Mesothelial cell of epicardium (in vitro differentiated cells): ENCODE results near the gene TGM2. TPM values are rescaled to one million over a fixed set of nuclear protein-coding genes. Genes with fewer than 3 reads are reported as not detected.

Source experiments
- DNase-seq, 2 experiments: peaks; one replicate each; pipeline ENCODE4 v3.0.0; 2021; ENCODE audit warnings: low spot score in 2 of 2; ENCODE audit not compliant: unreplicated experiment in 2 of 2
- H3K27ac Mint-ChIP-seq: 2 replicates; pipeline ENCODE4 v1.8.0; 2021; ENCODE audit warnings: mixed read lengths
- H3K27me3 Mint-ChIP-seq: 2 replicates; pipeline ENCODE4 v1.8.0; 2021; ENCODE audit warnings: low read depth, mixed read lengths
- H3K36me3 Mint-ChIP-seq: 2 replicates; pipeline ENCODE4 v1.8.0; 2021; ENCODE audit warnings: mixed read lengths
- H3K4me1 Mint-ChIP-seq: 2 replicates; pipeline ENCODE4 v1.8.0; 2021; ENCODE audit warnings: mixed read lengths
- H3K4me3 Mint-ChIP-seq: 2 replicates; pipeline ENCODE4 v1.8.0; 2021; ENCODE audit warnings: mild to moderate bottlenecking, moderate library complexity, mixed read lengths
- H3K9me3 Mint-ChIP-seq: 2 replicates; pipeline ENCODE4 v1.8.0; 2021; ENCODE audit warnings: mixed read lengths
- total RNA-seq: library from RNA; stranded (reverse); gene quantifications from 3 replicates; pipeline ENCODE4 v1.2.1, GENCODE V29; 2021
- TF ChIP-seq, protein P1 (sequence below): fragments of 200-600 bp; sonication (generic); IDR thresholded peaks from one replicate; pipeline ENCODE4 v1.5.0; 2021; ENCODE audit warnings: antibody characterized with exemption; ENCODE audit not compliant: unreplicated experiment

The TGM2 gene
- total RNA-seq, 1 donor from 2014 or later = 35.7 TPM

DNA sequence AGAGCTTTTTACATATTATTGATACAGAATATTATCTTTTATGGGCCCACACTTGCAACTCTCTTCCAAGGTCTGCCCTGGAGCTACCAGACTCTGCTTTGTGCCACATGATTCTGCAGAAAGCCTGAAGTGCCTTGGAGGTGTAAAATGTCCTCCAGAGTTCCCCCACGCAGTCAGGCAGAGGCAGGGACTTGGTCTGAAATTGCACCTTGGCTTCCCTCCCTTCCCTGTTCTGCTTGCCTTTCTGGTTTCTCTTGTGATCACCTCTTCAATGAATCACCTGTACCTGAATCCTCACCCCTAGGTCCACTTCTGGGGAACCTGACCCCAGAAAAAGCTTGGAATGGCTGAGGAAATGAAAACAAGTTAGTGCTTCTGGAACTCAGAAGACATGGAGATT, 43.0 kb upstream of the TGM2 start:
- Mint-ChIP-seq H3K4me1 (no peaks in the 10 kb centered on the region), H3K4me3 (no peak overlapping the region), H3K9me3 (peaks cover 7% of the 10 kb centered on the region), H3K36me3 (no peaks in the 10 kb centered on the region), H3K27ac (no peak overlapping the region), H3K27me3 (no peaks in the 10 kb centered on the region)
- no peak for DNase-seq
- TF ChIP-seq, protein P1, sequence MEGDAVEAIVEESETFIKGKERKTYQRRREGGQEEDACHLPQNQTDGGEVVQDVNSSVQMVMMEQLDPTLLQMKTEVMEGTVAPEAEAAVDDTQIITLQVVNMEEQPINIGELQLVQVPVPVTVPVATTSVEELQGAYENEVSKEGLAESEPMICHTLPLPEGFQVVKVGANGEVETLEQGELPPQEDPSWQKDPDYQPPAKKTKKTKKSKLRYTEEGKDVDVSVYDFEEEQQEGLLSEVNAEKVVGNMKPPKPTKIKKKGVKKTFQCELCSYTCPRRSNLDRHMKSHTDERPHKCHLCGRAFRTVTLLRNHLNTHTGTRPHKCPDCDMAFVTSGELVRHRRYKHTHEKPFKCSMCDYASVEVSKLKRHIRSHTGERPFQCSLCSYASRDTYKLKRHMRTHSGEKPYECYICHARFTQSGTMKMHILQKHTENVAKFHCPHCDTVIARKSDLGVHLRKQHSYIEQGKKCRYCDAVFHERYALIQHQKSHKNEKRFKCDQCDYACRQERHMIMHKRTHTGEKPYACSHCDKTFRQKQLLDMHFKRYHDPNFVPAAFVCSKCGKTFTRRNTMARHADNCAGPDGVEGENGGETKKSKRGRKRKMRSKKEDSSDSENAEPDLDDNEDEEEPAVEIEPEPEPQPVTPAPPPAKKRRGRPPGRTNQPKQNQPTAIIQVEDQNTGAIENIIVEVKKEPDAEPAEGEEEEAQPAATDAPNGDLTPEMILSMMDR = no peak

DNA sequence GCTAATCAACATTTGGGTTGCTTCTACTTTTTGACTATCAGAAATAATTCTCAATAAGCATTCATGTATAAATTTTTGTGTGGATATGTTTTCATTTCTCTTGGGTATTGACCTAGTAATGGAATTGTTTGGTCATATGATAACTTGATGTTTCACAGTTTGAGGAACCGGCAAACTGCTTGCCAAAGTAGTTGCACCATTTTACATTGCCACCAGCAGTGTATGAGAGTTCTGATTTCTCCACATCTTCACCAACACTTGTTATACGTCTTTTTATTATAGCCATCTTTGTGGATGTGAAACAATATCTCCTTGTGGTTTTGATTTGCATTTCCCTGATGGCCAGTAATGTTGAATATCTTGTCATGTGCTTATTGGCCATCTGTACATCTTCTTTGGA, 42.6 kb upstream of the TGM2 start:
- Mint-ChIP-seq H3K4me1 (no peaks in the 10 kb centered on the region), H3K27me3 (no peaks in the 10 kb centered on the region), H3K9me3 (peaks cover 7% of the 10 kb centered on the region), H3K36me3 (no peaks in the 10 kb centered on the region), H3K27ac (no peak overlapping the region), H3K4me3 (no peak overlapping the region)
- no peak for DNase-seq
- TF ChIP-seq, protein P1 = no peak

DNA sequence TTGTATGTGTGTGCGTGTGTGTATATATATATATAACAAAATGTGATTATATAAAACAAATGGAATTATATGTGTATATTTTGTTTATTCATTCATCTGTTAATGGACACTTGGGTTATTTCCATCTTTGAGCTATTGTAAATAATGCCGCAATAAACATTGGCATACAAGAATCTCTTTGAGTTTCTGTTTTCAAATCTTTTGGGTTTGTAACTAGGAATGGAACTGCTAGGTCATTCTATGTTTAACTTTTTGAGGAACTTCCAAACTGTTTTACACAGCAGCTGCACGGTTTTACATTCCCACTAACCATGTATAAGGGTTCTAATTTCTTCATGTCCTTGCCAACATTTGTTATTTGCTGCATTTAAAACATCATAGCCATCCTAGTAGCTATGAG, 39.9 kb upstream of the TGM2 start:
- peaks cover 7% of the 10 kb centered on the region for H3K9me3 Mint-ChIP-seq
- no peak overlapping the region for H3K4me3 Mint-ChIP-seq
- H3K36me3 Mint-ChIP-seq = no peaks in the 10 kb centered on the region
- no peak for DNase-seq
- TF ChIP-seq, protein P1 = no peak
- H3K27ac Mint-ChIP-seq = no peak overlapping the region
- no peaks in the 10 kb centered on the region for H3K27me3 Mint-ChIP-seq
- no peaks in the 10 kb centered on the region for H3K4me1 Mint-ChIP-seq

DNA sequence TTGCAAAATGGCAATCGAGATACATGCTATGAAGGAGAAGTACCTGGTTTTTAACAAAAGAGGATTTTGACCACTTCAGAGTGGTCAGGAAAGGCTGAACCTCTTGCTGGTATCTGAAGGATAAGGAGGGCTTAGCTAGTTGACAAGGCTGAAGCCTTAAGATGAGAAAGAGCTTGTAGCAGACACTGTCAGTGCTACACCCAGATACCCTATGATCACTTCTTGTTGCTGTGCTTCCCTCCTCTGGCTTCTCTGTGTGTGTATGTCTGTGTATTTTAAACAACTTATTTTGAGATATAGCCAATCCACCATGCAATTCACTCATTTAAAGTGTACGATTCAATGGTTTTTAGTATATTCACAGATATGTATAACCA, 38.9 kb upstream of the TGM2 start:
- Mint-ChIP-seq H3K27me3 (no peaks in the 10 kb centered on the region), H3K27ac (no peak overlapping the region), H3K4me3 (no peak overlapping the region), H3K4me1 (no peaks in the 10 kb centered on the region), H3K9me3 (peaks cover 7% of the 10 kb centered on the region), H3K36me3 (no peaks in the 10 kb centered on the region)
- no peak for DNase-seq
- TF ChIP-seq, protein P1 = no peak

DNA sequence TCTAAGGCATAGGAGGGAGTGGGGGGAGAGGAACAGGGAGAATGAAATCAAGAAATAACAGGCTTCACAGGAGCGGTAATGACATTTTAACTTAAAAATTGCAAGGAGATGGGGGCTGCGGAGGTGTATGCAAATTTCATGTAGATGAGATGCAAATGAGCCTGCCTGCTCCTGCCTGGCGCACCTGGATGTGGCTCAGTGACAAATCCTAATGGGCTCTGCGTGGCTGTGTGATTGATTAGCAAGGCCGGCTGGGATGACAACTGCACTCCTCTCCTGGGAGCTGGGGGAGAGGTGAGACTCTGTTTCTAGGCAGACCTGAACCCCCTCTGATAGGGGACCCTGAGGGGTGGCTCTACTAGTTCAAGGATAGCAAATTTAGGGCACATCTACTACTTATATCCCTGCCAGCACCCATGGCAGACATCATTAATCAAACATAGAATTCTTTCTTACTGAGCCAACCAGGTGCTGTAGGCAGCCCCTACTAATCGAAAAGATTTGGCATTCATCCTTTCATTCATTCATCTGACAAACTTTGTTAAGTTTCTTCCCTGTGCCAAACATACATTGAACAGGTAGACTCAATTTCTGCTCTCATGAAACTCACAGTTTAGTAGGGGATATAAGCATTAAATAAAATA, 38.4 kb upstream of the TGM2 start:
- no peak overlapping the region for H3K4me3 Mint-ChIP-seq
- peaks cover 7% of the 10 kb centered on the region for H3K9me3 Mint-ChIP-seq
- no peaks in the 10 kb centered on the region for H3K27me3 Mint-ChIP-seq
- H3K27ac Mint-ChIP-seq = no peak overlapping the region
- H3K36me3 Mint-ChIP-seq = no peaks in the 10 kb centered on the region
- no peak for DNase-seq
- TF ChIP-seq, protein P1 = no peak
- no peaks in the 10 kb centered on the region for H3K4me1 Mint-ChIP-seq

DNA sequence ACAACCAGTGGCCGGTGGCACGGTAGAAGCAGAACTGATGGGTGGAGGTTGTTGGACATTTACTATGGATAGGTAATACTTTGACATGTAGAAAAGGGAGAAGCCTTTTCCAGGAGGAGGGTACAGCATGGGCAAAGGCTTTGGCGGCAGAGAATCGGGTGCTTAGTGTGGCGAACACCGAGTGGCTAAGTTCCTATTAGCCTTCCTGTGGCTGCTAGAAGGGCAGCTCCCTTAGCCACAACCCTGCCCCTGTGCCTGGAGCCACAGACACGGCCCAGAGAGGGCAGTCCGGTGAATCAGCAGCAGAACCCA, 37.9 kb upstream of the TGM2 start:
- TF ChIP-seq, protein P1 = no peak
- no peaks in the 10 kb centered on the region for H3K4me1 Mint-ChIP-seq

More for the DNA sequence above, 37.9 kb upstream of the TGM2 start:
- no peak overlapping the region for H3K27ac Mint-ChIP-seq
- no peaks in the 10 kb centered on the region for H3K36me3 Mint-ChIP-seq
- no peaks in the 10 kb centered on the region for H3K27me3 Mint-ChIP-seq
- peaks cover 7% of the 10 kb centered on the region for H3K9me3 Mint-ChIP-seq
- no peak for DNase-seq
- no peak overlapping the region for H3K4me3 Mint-ChIP-seq
